HG02884 (cell line): ENCODE data around the gene UPK2.
"Not testable (repeated sequence)": the region's sequence is repeated elsewhere in the genome, so short reads cannot be mapped to it uniquely, and the experiment has no call there.

Experiments
- ATAC-seq: cut with Tn5 transposase; IDR thresholded peaks from one replicate; pipeline ENCODE4 v1.9.1; 2021; ENCODE audit warnings: mild to moderate bottlenecking, moderate library complexity; ENCODE audit not compliant: unreplicated experiment

The UPK2 gene

DNA sequence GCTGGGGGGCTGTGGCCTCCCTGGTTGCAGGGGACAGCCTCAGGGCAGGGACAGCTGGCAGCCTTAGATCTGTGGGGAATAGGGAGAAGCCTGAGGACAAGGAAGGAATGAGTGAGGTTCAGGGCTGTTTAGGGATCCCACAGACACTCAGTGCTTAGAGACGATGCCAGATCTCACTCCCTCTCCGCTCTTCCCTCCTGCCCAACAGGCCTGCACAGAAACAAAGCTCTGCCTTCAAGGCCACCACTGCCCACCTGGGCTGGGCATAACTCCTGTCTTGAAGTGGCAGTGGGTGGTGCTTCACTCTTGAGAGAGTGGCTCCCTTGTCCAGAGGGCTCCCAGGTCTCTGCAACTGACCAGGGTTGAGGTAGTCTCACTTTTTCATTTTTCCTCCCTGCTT, 28.7 kb downstream of the UPK2 start:
- ATAC-seq, result no peak

DNA sequence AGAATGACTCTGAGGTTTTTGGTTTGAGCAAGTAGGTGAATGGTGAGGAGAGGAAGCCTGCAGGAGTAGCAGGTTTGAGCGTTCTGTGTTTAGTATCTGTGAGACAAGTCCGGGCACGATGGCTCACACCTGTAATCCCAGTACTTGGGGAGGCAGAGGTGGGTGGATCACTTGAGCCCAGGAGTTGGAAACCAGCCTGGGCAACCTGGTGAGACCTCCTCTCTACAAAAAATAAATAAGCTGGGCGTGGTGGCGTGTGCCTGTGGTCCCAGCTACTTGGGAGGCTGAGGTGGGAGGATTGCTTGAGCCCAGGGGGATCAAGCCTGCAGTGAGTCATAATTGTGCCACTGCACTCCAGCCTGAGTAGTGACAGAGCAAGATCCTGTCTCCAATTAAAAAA, 32.2 kb downstream of the UPK2 start:
- no peak for ATAC-seq

DNA sequence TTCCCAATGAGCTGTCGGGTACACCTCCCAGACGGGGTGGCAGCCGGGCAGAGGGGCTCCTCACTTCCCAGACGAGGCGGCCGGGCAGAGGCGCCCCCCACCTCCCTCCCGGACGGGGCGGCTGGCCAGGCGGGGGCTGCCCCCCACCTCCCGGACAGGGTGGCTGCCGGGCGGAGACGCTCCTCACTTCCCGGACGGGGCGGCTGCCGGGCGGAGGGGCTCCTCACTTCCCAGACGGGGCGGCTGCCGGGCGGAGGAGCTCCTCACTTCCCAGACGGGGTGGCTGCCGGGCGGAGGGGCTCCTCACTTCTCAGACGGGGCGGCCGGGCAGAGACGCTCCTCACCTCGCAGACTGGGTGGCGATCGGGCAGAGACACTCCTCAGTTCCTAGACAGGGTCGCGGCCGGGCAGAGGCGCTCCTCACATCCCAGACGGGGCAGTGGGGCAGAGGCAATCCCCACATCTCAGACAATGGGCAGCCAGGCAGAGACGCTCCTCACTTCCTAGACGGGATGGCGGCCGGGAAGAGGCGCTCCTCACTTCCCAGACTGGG, 35.5 kb downstream of the UPK2 start:
- ATAC-seq, result not testable (repeated sequence)

DNA sequence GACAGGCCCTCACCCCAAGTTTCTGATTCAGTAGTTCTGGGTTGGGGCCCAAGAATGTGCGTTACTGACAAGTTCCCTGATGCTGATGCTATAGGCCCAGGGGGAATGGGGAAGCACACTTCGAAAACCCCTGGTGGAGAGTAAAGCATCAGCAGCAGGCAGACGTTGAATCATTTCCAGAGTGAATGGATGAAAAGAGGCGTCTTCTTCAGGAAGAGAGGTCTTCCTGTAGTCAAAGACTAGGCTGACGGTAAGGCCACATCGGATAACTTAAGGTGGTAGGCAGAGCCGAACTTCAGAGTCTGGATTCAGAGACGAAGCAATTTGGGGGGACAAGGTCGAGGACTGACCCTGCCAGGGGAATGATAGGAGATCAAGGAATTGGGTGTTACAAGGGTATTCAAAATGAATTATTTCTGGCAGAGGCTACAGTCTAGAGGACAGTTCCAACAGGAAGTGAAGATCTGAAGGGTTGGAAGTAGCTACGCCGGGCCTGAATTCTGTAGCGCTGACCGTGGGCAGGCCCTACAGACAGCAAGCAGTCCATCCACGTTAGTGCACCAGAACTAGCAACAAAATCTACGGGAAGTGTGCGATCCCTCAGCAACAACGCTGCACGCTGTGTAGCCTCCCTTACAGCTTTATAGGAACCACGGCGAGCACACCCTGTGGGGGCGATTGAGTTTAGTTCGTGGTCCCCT, 41.0 kb downstream of the UPK2 start:
- peak; percentile 15 for ATAC-seq

DNA sequence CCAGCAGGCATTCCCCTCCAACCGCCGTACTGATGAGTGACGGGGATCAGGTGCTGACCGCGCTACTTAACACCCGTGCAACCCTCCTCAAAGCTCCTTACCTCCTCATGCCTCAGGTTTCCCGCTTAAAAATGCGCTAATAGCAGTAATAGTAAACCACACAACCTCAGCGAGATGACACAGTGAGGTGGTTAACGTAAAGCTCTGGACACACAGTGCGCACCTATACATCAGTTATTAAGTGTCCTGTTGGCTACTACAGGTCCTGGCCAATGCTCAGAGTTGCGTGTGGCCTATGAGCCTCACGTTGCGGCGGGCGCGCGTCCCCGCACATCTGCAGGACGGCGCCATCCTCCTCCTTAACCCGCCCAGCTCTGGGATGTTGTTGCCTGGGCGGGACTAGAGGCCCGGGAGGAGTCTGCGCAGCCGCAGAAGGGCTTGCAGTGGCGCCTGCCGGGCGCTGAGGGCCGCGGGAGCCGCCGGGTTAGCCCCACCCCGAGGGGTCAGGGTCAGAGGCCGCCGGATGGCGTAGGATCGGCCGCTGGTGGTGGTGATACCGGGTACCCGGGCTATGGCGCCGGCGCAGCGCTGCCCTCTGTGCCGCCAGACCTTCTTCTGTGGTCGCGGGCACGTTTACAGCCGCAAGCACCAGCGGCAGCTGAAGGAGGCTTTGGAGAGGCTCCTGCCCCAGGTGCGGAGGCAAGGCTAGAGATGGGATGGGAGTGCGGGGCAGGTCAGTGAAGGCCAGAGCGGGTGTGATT, 41.7 kb downstream of the UPK2 start, which contains the start of gene CENATAC:
Gene CENATAC, plus strand, starts transcription at position 512 of the 761 bp plus-strand sequence. Its CDS starts 60 bp downstream, at position 572.
- ATAC-seq, result peak; percentile 85

DNA sequence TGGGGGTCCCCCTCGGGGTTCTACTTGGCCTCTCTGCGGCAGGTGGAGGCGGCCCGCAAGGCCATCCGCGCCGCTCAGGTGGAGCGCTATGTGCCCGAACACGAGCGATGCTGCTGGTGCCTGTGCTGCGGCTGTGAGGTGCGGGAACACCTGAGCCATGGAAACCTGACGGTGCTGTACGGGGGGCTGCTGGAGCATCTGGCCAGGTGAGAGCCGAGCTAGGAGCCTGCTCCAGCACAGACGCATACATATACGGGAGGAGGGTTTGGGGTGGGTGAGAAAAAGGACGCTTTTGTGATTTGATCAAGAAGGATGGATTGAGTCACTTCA, 42.3 kb downstream of the UPK2 start:
- ATAC-seq, result no peak

DNA sequence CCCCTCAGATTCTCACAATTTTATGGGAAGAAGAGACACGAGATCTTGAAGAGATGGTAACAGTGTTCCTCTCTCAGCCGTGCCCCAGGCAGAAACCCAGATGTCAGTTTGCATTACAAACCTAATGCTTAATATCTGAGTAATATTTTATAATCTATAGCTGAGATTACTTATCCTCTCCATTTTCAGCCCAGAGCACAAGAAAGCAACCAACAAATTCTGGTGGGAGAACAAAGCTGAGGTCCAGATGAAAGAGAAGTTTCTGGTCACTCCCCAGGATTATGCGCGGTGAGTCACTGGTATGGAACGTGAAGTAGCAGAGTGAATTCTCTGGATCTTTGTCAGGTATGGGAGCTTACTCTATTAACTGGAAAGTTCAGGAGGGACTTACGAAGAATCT, 42.7 kb downstream of the UPK2 start:
- ATAC-seq, result no peak

DNA sequence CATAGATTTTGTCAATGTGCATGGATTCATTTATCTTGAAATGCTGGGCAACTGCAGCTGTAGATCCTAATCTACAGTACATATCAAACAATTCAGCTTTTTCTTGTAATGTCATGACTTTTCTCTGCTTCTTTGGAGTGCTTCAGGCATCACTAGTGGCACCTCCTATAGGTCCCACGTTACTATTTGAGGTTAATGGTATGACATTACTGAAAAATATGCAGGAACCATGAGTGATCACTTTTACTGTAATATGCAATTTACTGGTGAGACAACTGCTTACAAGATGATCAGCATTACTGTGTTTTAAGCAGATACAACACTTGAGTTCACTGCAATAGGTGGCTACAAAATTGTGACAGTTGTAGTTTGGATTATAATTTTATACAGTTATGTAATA, 44.8 kb downstream of the UPK2 start:
- ATAC-seq, result no peak

DNA sequence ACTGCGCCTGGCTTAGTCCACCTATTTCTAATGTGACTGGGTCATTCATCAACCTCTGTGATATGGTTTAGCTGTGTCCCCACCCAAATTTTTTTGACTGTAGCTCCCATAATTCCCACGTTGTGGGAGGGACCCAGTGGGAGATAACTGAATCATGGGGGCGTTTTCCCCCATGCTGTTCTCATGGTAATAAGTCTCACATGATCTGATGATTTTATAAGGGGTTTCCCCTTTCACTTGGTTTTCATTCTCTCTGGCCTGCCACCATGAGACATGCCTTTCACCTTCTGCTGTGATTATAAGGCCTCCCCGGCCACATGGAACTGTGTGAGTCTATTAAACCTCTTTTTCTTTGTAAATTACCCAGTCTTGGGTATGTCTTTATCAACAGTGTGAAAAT, 50.6 kb downstream of the UPK2 start:
- ATAC-seq, result no peak
